OCI-M2 (cell line): Measurements from ENCODE around the gene WHRN.

Experiments used
- DNase-seq: peaks from one replicate; lab custom pipeline; 2025; ENCODE audit not compliant: unreplicated experiment; lab: John Stamatoyannopoulos, UW

WHRN gene

DNA sequence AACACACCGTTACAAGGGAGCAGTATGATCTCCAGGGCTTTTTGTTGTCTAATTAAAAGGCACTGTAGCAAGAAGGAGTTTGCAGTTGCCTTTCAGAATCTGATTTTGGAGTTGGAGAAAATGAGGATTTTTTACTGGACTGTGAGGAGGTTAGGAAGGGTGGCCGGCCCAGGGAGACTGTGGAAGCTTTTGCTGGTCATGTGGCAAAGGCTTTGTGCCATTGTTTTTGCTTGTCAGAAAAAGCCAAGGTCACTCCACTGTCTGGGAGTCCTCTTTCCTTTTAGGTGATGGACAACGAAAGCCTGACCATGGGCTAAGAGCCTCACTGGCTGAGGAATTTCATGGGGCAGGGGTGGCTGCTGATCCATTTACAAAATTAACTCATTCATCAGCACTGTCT lies 10.3 kb upstream of the WHRN start:
- no peak for DNase-seq

GRCh38 chr9:114513959-114514267 lies 8.6 kb upstream of the WHRN start:
- no peak for DNase-seq

DNA sequence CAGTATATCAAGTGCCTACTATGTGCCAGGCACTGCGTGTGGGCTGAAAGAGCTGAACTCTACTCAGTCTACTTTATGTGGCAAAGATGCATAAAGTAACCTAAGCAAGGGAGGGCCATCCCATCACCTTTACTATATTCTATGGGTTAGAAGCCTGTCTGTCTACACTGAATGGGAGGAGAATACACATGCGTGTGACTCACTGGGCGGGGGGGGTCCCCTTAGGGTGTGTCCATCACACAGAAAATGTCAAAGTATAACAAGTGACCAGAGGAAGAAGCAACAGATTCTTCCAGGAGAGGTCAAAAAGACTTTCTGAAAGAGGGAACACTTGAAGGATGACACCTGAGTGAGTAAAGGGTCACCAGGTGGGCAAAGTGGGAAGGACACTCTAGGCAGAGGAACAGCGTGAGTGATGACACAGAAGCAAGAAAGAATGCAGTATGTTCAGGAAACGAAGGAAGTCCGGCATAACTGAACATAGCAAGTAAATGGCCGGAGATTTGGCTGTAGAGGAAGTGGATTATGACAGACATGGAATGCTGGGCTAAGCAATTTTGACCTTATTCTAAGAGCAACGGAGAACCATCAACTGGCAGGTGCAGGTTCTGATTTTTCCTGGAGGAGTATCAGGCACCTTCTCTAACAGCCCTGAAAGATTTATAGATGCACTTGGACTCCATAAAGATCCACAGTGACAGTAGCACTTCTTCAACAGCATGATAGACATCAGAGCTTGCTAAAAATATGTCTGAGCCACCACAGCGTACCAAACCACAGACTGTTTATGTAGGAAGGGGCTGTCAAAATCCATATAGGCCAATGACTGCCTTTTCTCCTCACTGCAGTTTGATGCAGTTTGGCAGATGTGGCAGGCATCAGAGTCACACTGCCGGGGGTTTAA lies 8.0 kb upstream of the WHRN start:
- no peak for DNase-seq

GRCh38 chr9:114511978-114512874 lies 7.0 kb upstream of the WHRN start:
- no peak for DNase-seq

DNA sequence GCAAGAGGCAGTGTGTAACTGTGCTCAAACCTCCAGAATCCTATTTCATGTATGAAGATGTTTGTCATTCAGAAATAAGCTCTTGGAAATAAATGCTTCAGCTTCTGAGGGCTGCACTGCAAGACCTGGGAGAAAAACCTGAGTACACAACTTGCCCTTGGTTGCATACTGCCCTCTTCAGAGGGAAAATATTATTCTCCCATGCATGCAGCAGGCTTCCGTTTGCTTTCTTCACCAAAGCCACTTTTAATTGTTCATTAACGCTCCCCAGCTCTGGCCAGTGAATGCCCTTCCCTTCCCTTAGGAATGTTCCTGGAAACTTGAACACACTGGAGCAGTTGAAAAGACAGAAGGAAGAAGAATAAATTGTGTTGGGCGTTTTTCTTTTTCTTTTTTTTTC lies 2.5 kb upstream of the WHRN start:
- DNase-seq = no peak

DNA sequence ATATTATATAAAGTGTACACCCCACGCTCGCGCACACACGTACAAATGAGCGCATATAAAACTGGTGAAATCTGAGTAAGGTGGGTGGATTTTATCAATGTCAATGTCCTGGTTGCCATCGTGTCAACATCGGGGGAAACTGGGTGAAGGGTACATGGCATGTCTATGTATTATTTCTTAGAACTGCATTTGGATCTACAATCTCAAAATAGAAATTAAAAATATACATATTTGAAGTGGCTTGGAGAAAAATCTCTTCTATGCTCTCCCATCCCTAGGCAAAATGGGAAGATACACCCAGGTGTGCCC lies 763 bp upstream of the WHRN start:
- no peak for DNase-seq

- DNase-seq = no peak
Observed at GRCh38 chr9:114504341-114505186, 709 bp downstream of the WHRN start.

DNA sequence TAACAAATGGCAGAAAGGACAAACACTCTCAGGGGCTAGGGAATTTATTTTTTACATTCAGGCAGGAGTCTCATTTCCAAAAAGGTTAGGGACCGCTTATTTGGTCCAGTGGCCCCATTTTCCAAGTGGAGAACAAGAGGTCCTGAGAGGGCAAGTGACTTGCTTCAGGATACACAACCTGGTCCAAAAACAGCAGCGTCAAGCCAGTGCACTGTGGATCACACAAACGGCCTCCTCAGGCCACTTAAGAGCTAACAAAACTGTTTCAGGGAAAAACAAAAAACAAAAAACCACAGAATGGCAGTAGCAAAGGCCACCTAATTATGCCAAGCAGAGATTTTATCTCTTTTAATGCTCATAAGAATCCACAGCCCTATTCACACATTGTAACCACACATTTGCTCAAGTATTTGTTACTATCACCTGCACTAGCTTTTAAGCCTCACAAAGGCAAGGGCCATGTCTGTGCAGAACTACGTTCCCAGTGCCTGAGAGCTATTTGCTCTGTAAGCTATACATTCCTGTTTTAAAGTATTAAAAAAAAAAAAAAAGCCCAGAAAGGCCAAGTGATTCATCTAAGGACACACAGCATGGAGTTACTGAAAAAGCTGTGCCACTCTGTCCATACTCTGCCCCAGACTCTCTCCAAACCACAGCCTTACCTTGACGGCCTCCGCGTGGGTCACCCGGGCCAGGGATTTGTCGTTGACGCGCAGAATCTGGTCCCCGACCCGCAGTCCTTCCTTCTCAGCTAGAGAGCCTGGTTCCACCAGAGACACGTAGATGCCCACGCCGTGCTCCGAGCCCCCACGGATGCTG lies 1.5 kb downstream of the WHRN start:
- no peak for DNase-seq

DNA sequence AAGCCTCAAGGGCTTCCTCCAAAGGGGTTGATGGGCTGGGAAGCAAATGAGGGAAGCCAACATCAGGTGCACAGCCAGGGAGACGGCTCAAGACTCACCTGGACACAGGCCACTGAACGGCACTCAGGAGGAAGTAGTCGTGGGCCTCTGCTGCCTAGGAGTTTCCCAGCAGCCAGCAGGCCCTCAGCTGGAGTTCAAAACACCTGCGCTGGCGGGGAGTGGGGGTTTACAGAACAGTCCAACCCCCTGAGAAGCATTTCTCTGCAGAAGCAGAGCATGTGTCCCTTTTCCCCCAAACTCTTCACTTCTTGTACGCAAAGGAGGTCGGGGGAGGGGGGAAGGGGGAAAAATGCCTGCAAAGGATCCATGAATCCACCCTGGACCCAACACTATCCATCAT lies 2.3 kb downstream of the WHRN start:
- no peak for DNase-seq

GRCh38 chr9:114501796-114502682 lies 3.2 kb downstream of the WHRN start:
- no peak for DNase-seq

- DNase-seq = no peak
Observed at GRCh38 chr9:114500697-114501292, 4.5 kb downstream of the WHRN start.

DNA sequence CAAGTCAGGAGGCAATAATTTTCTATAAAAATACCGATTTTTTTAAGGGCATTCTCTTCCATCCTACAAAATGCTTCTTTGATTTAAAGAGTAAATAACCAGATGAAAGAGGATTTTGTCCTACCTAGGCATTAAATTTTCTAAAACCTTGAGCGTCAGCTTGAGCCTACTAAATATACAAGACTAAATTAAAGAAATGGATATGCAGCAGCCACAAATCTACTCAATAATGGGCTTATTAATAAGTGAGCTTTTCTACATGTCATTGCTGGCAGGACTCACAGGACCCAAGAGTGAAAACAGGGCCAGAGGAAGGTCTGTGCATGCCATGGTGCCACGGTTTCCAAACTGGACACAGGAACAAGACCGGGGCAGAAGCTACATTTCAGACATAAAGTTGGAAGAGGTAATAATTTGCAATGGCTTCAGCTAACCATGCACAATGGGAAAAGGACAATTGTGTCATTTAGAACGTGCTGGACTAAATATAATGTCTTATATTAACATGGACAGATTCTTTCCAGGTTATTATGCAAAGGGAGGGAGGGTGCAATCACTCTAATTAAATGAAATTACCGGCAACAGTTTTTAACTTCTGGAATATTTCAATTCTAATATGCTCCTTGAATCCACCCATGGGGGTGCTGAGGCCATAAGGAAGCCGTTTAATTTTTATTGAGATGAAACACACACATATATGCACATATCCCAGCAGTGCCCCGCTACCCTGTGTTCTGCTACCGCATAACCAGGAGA lies 5.2 kb downstream of the WHRN start:
- DNase-seq = no peak

DNA sequence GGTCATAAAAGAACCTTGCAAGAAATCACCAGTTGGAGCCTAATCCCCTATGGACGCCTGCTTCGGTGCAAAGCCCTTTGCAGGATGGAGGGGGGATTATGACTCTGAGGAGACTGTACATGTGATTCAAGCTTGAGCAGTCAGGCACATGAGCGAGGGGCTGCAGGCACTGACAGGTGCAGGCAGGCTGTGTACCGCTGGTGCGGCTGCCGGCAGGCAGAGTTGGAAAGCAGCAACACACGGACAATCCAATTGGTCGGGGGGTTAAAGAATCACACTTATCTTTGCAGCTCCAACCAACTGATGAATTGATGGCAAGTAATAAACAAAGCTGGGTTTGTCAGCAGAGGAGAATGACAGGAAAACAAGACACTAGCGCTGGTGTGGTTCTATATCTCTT lies 5.7 kb downstream of the WHRN start:
- DNase-seq = no peak

DNA sequence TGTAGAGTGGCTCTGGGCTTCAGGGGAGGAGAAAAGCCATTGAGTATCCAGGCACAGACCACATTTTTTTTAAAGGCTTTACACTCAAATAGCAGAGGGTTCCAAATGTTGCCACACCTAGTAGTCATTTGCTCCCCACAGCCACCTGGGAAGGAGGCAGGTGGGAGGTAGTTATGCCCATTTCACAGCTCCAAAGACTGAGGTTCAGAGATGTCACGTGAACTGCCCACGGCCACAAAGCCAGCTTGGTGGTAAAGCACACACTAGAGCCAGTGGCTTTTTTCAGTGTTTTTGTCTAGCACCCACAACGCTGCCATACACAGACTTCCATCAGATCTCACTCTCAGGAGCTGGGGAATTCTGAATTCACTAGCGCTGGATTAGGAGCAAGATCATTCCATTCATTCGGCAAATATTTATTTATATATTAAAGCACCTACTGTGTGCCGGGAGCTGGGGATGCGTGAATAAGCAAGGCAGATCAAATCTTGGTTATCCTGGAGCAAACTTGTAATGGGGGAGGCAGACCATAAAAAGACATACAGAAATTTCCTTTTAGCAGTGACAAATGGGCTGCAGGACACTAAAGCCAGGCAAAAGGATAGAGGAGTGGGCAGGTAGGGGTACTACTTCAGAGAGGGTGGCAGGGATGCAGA lies 7.4 kb downstream of the WHRN start:
- DNase-seq = no peak

- no peak for DNase-seq
Observed at GRCh38 chr9:114497236-114497635, 8.0 kb downstream of the WHRN start.

DNA sequence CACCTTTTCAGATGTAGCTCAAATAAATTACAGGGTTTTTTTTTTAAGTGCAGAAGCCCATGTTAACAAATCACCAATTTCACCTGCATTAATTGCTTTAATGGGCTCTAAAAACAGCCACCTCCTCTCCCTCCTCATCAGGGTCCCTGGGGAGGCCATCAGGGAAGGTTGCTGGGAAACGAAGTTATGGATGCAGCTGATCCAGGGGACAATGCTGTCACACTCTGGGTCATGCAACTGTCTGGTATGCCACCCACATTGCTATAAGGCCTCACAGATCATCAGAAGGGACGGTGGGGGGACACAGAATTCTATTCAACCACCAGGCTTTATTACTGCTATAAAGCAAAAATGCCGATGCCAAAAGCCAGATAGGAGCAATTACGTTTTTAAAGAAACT lies 9.3 kb downstream of the WHRN start:
- no peak for DNase-seq

DNA sequence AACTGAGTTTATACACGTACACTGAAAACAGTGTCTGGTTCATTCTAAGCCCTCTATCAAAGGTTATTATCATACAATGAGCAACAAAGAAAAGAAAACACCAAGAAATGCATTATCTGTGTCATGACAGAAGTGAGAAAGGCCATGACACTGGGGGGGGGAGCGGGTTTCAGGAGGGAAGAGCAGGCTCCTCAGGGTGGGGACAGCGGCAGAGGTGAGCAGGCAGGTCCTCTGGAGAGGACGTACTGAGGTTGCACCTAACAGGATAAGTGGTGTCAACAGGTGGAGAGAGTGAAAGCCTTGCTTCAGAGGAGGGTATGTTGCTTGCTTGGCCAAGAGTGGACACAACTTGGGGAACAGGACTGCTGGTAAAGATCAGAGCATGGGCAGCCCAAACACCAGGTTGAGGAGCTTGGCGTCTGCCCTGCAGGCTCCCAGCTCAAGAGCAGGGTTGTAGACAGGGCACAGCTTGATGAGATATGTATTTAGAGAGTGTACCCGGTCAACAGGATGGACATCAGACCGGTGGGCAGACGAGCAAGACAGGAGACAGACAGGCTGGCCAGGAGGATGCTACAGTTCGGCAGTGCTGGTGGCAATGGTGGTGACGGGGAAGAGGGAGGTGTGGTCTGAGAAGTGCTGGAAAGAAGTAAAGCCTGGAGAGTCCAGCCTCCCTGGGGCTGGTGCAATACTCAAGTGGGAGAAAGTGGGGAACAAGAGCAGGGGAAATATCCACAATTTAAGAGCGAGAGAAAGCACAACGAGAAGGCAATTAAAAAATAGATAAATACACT lies 10.3 kb downstream of the WHRN start:
- no peak for DNase-seq
